ENCODE measurements around the gene RECQL5.

RECQL5 gene

GRCh38 chr17:75688209-75688825 lies 21.4 kb upstream of the RECQL5 start:
- DNase-seq (ENCODE audit: low spot score) = no peak

- DNase-seq (ENCODE audit: low spot score) = no peak
Observed at GRCh38 chr17:75685499-75685898, 18.5 kb upstream of the RECQL5 start.

- DNase-seq (ENCODE audit: low spot score) = no peak
Observed at GRCh38 chr17:75684924-75685323, 18.0 kb upstream of the RECQL5 start.

- no peak for DNase-seq (ENCODE audit: low spot score)
Observed at GRCh38 chr17:75684249-75684648, 17.3 kb upstream of the RECQL5 start.

- peak; percentile 65 for DNase-seq (ENCODE audit: low spot score)
Observed at GRCh38 chr17:75683583-75683982, 16.6 kb upstream of the RECQL5 start.

GRCh38 chr17:75681289-75681688 lies 14.3 kb upstream of the RECQL5 start:
- DNase-seq (ENCODE audit: low spot score) = no peak

- DNase-seq (ENCODE audit: low spot score) = no peak
Observed at GRCh38 chr17:75680431-75680830, 13.5 kb upstream of the RECQL5 start.

GRCh38 chr17:75679706-75680211 lies 12.8 kb upstream of the RECQL5 start:
- no peak for DNase-seq (ENCODE audit: low spot score)

GRCh38 chr17:75676461-75676860 lies 9.5 kb upstream of the RECQL5 start:
- no peak for DNase-seq (ENCODE audit: low spot score)

GRCh38 chr17:75673487-75673886 lies 6.5 kb upstream of the RECQL5 start:
- DNase-seq (ENCODE audit: low spot score) = no peak

- no peak for DNase-seq (ENCODE audit: low spot score)
Observed at GRCh38 chr17:75672011-75672410, 5.1 kb upstream of the RECQL5 start.

- DNase-seq (ENCODE audit: low spot score) = no peak
Observed at GRCh38 chr17:75670868-75671267, 3.9 kb upstream of the RECQL5 start.

GRCh38 chr17:75668489-75668888 lies 1.5 kb upstream of the RECQL5 start:
- no peak for DNase-seq (ENCODE audit: low spot score)

GRCh38 chr17:75667825-75668224 lies 871 bp upstream of the RECQL5 start:
- DNase-seq (ENCODE audit: low spot score) = no peak

GRCh38 chr17:75665981-75666380 lies 973 bp downstream of the RECQL5 start:
- DNase-seq (ENCODE audit: low spot score) = no peak

- DNase-seq (ENCODE audit: low spot score) = no peak
Observed at GRCh38 chr17:75664099-75664549, 2.8 kb downstream of the RECQL5 start.

GRCh38 chr17:75662511-75662910 lies 4.4 kb downstream of the RECQL5 start:
- no peak for DNase-seq (ENCODE audit: low spot score)

GRCh38 chr17:75661531-75661930 lies 5.4 kb downstream of the RECQL5 start:
- DNase-seq (ENCODE audit: low spot score) = no peak

GRCh38 chr17:75658237-75658636 lies 8.7 kb downstream of the RECQL5 start:
- no peak for DNase-seq (ENCODE audit: low spot score)

- no peak for DNase-seq (ENCODE audit: low spot score)
Observed at GRCh38 chr17:75654176-75654575, 12.8 kb downstream of the RECQL5 start.

GRCh38 chr17:75652934-75653549 lies 13.9 kb downstream of the RECQL5 start:
- DNase-seq (ENCODE audit: low spot score) = peak; percentile 51

- no peak for DNase-seq (ENCODE audit: low spot score)
Observed at GRCh38 chr17:75652341-75652740, 14.6 kb downstream of the RECQL5 start.

- no peak for DNase-seq (ENCODE audit: low spot score)
Observed at GRCh38 chr17:75650874-75651273, 16.1 kb downstream of the RECQL5 start.

GRCh38 chr17:75649687-75650086 lies 17.3 kb downstream of the RECQL5 start:
- DNase-seq (ENCODE audit: low spot score) = no peak
